K562 (cell line): ENCODE measurements around the gene STRIP1. TPM values are rescaled to one million over a fixed set of nuclear protein-coding genes. Genes with fewer than 3 reads are reported as not detected.

Experiments
- CBFA2T3 ChIP-seq: fragments of 450-650 bp; IDR thresholded peaks from 2 replicates; pipeline ENCODE4 v1.6.1; 2017
- CHD4 ChIP-seq: fragments of 200-600 bp; sonication (generic); IDR thresholded peaks from 3 replicates; pipeline ENCODE4 v1.6.1; 2012; ENCODE audit warnings: low read depth, mild to moderate bottlenecking, mixed read lengths, low read length, inconsistent platforms; ENCODE audit not compliant: insufficient read depth, insufficient replicate concordance, poor library complexity, severe bottlenecking
- CLOCK ChIP-seq: fragments of 250-450 bp; sonication (Bioruptor Pico); IDR thresholded peaks from 2 replicates; pipeline ENCODE4 v1.4.0; 2020; ENCODE audit warnings: mild to moderate bottlenecking, moderate library complexity, borderline replicate concordance
- E2F5 ChIP-seq: sonication (generic); formaldehyde crosslinking; IDR thresholded peaks from 2 replicates; pipeline ENCODE4 v1.8.0; 2022; ENCODE audit warnings: mild to moderate bottlenecking, missing genetic modification reagents
- FOXM1 ChIP-seq, 2 experiments: fragments of 450-650 bp in 1 of 2; sonication (generic) in 1 of 2; formaldehyde crosslinking in 1 of 2; IDR thresholded peaks; 2 replicates each; pipeline versions ENCODE4 v1.6.1 to v1.9.0; 2017 to 2022; ENCODE audit warnings: low read depth in 2 of 2, mild to moderate bottlenecking in 2 of 2, missing genetic modification reagents in 1 of 2, moderate library complexity in 1 of 2
- GABPA ChIP-seq: fragments of 200-800 bp; sonication (Bioruptor generic); conservative IDR thresholded peaks from 2 replicates; pipeline ENCODE4 v1.6.1; 2016; ENCODE audit warnings: low read depth, missing genetic modification characterization, missing compliant biosample characterization
- HMG20B ChIP-seq: fragments of 250-450 bp; sonication (Bioruptor Pico); IDR thresholded peaks from 2 replicates; pipeline ENCODE4 v1.5.0; 2021; ENCODE audit warnings: mild to moderate bottlenecking
- KLF1 ChIP-seq: fragments of 450-650 bp; IDR thresholded peaks from 2 replicates; pipeline ENCODE4 v1.6.1; 2016; ENCODE audit warnings: missing genetic modification characterization, missing compliant biosample characterization
- KLF16 ChIP-seq: IDR thresholded peaks from 2 replicates; pipeline ENCODE4 v1.6.1; 2016; ENCODE audit warnings: antibody characterized with exemption
- MTA3 ChIP-seq: fragments of 450-650 bp; formaldehyde crosslinking; IDR thresholded peaks from 2 replicates; pipeline ENCODE4 v1.6.1; 2017; ENCODE audit warnings: mild to moderate bottlenecking, borderline replicate concordance
- NFXL1 ChIP-seq: fragments of 450-650 bp; formaldehyde crosslinking; IDR thresholded peaks from 2 replicates; pipeline ENCODE4 v1.4.0; 2021; ENCODE audit warnings: mild to moderate bottlenecking
- PURB ChIP-seq: sonication (generic); formaldehyde crosslinking; IDR thresholded peaks from 2 replicates; pipeline ENCODE4 v1.9.0; 2021; ENCODE audit warnings: low read depth, mild to moderate bottlenecking, missing genetic modification reagents
- TAF15 ChIP-seq: fragments of 200-400 bp; formaldehyde crosslinking; IDR thresholded peaks from 2 replicates; pipeline ENCODE4 v1.6.1; 2017; ENCODE audit warnings: mild to moderate bottlenecking, low read depth, low read length, moderate library complexity
- TSHZ1 ChIP-seq: fragments of 250-450 bp; sonication (Bioruptor Pico); IDR thresholded peaks from 2 replicates; pipeline ENCODE4 v1.4.0; 2020; ENCODE audit warnings: mild to moderate bottlenecking, moderate library complexity
- ZFPM2 ChIP-seq: fragments of 250-450 bp; sonication (Bioruptor Pico); IDR thresholded peaks from 2 replicates; pipeline ENCODE4 v1.5.1; 2022; ENCODE audit warnings: mild to moderate bottlenecking
- ZNF140 ChIP-seq: fragments of 250-450 bp; sonication (Bioruptor Pico); IDR thresholded peaks from 2 replicates; pipeline ENCODE4 v1.8.0; 2021; ENCODE audit warnings: moderate library complexity, mild to moderate bottlenecking, inconsistent platforms
- ZNF324 ChIP-seq: fragments of 250-450 bp; sonication (Bioruptor Pico); IDR thresholded peaks from 2 replicates; pipeline ENCODE4 v1.4.0; 2020; ENCODE audit warnings: mild to moderate bottlenecking
- polyA plus RNA-seq, 8 experiments: library from polyadenylated mRNA; depleted of rRNA in 4 of 8; stranded (reverse) in 5 of 8; unstranded in 3 of 8; fragments of >200 nt; fragmentation: Nextera tagmentation in 2 of 8; fragmentation: Illumina TruSeq in 1 of 8; extraction: Ambion mirVana in 2 of 8; extraction: Trizol in 1 of 8; gene quantifications; 2 replicates each; pipeline versions ENCODE4 v1.2.1 to v1.2.3, GENCODE V29; 2011 to 2014; ENCODE audit warnings: inconsistent platforms in 1 of 8, missing spikeins in 1 of 8
- total RNA-seq, 7 experiments: library from RNA; depleted of rRNA in 6 of 7; stranded (reverse); fragments of >200 nt in 6 of 7; fragmentation: Illumina TruSeq in 2 of 7; extraction: Trizol in 2 of 7; gene quantifications; 2 replicates each; pipeline versions ENCODE4 v1.2.1 to v1.2.3, GENCODE V29; 2011 to 2021; ENCODE audit warnings: low replicate concordance in 1 of 7
- TF ChIP-seq, protein P1 (sequence below), 2 experiments: fragments of 450-650 bp; IDR thresholded peaks; 2 replicates each; pipeline ENCODE4 v1.6.1; 2018; ENCODE audit warnings: mild to moderate bottlenecking in 2 of 2, low read depth in 1 of 2; ENCODE audit not compliant: partially characterized antibody in 2 of 2

STRIP1 gene
- total and polyA plus RNA-seq, 9 of the 15 experiments (the other 6 are each of a cell fraction or from before 2014, with no cell fraction given), result 9.9 to 42.3 (median 32.0) TPM

DNA sequence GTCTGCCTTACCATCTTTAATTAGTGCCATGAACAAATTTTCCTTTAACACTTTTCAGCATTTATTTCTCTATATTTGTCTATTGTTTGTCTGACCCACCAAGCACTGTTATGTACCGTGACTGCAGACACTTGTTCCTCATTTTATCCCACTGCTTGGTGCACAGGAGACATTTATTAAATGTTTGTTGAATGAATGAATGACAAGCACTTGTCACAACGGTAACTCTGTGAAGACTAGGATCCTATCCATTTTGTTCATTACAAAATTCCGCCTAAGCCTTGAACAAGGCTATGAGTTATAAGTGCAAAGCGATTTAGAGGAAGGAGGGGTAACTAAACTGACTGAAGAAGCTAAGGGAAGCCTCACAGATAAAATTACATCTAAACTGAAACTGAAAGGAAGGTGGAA lies 379 bp upstream of the STRIP1 start (continued):
- TF ChIP-seq TSHZ1 (CRISPR knock-in tag) (no peak), KLF16 (no peak), KLF1 (tag) (no peak), NFXL1 (CRISPR knock-in tag) (no peak), ZNF324 (CRISPR knock-in tag) (no peak), GABPA (tag) (no peak), TAF15 (no peak), CHD4 (no peak), PURB (CRISPR knock-in tag) (no peak), CBFA2T3 (no peak), MTA3 (no peak), HMG20B (CRISPR knock-in tag) (no peak), E2F5 (no peak), CLOCK (CRISPR knock-in tag) (no peak), ZNF140 (CRISPR knock-in tag) (no peak), ZFPM2 (CRISPR knock-in tag) (no peak), FOXM1 (IDR thresholded peaks at IDR 0.05; ENCODE audit: low read depth) (peak; percentile 92), FOXM1 (CRISPR knock-in tag; IDR thresholded peaks at IDR 0.05; ENCODE audit: low read depth) (no peak)
- TF ChIP-seq, protein P1, sequence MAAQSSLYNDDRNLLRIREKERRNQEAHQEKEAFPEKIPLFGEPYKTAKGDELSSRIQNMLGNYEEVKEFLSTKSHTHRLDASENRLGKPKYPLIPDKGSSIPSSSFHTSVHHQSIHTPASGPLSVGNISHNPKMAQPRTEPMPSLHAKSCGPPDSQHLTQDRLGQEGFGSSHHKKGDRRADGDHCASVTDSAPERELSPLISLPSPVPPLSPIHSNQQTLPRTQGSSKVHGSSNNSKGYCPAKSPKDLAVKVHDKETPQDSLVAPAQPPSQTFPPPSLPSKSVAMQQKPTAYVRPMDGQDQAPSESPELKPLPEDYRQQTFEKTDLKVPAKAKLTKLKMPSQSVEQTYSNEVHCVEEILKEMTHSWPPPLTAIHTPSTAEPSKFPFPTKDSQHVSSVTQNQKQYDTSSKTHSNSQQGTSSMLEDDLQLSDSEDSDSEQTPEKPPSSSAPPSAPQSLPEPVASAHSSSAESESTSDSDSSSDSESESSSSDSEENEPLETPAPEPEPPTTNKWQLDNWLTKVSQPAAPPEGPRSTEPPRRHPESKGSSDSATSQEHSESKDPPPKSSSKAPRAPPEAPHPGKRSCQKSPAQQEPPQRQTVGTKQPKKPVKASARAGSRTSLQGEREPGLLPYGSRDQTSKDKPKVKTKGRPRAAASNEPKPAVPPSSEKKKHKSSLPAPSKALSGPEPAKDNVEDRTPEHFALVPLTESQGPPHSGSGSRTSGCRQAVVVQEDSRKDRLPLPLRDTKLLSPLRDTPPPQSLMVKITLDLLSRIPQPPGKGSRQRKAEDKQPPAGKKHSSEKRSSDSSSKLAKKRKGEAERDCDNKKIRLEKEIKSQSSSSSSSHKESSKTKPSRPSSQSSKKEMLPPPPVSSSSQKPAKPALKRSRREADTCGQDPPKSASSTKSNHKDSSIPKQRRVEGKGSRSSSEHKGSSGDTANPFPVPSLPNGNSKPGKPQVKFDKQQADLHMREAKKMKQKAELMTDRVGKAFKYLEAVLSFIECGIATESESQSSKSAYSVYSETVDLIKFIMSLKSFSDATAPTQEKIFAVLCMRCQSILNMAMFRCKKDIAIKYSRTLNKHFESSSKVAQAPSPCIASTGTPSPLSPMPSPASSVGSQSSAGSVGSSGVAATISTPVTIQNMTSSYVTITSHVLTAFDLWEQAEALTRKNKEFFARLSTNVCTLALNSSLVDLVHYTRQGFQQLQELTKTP (IDR thresholded peaks at IDR 0.05; ENCODE audit: low read depth in 1 of 2, partially characterized antibody in 2 of 2), result no peak
